Neural cell (in vitro differentiated cells): ENCODE measurements around the gene NECTIN2. TPM values are rescaled to one million over a fixed set of nuclear protein-coding genes. Genes with fewer than 3 reads are reported as not detected.

Experiments used
- H2AFZ ChIP-seq: fragments of 200-600, 300-800 bp; sonication (generic), shearing (Covaris generic); 2 replicates; pipeline ENCODE4 v1.6.0; 2014; ENCODE audit warnings: low read depth, mild to moderate bottlenecking, antibody characterized with exemption, low read length, moderate library complexity
- H3F3A ChIP-seq: fragments of 200-600 bp; shearing (Covaris generic); 2 replicates; pipeline ENCODE4 v1.6.1; 2016; ENCODE audit warnings: mild to moderate bottlenecking, moderate library complexity, mixed read lengths, antibody characterized with exemption, low read length; ENCODE audit not compliant: insufficient read depth, poor library complexity, severe bottlenecking
- H3K27ac ChIP-seq: fragments of 200-600, 300-800 bp; sonication (generic), shearing (Covaris generic); 2 replicates; pipeline ENCODE4 v1.5.1; 2014; ENCODE audit warnings: mild to moderate bottlenecking, low read length, moderate library complexity
- H3K27me3 ChIP-seq: fragments of 300-800, 200-600 bp; sonication (generic), shearing (Covaris generic); 2 replicates; pipeline ENCODE4 v1.6.0; 2014; ENCODE audit warnings: mild to moderate bottlenecking, low read depth, low read length, moderate library complexity; ENCODE audit not compliant: insufficient read depth
- H3K36me3 ChIP-seq: fragments of 300-800, 200-600 bp; sonication (generic), shearing (Covaris generic); 2 replicates; pipeline ENCODE4 v1.5.1; 2014; ENCODE audit warnings: mild to moderate bottlenecking, antibody characterized with exemption, low read length, moderate library complexity; ENCODE audit not compliant: insufficient read depth
- H3K4me2 ChIP-seq: fragments of 300-800, 200-600 bp; sonication (generic), shearing (Covaris generic); 2 replicates; pipeline ENCODE4 v1.6.0; 2014; ENCODE audit warnings: mild to moderate bottlenecking, low read length
- H3K4me3 ChIP-seq: fragments of 300-800, 200-600 bp; sonication (generic), shearing (Covaris generic); 2 replicates; pipeline ENCODE4 v1.5.1; 2014; ENCODE audit warnings: mild to moderate bottlenecking, low read length, moderate library complexity
- H3K79me2 ChIP-seq: fragments of 200-600 bp; shearing (Covaris generic); replicated peaks from 2 replicates; pipeline ENCODE4 v1.6.0; 2014; ENCODE audit warnings: mild to moderate bottlenecking, low read length, moderate library complexity; ENCODE audit not compliant: insufficient read depth
- H3K9ac ChIP-seq: fragments of 300-800, 200-600 bp; sonication (generic), shearing (Covaris generic); 2 replicates; pipeline ENCODE4 v1.6.1; 2016; ENCODE audit warnings: mild to moderate bottlenecking, low read length, mixed read lengths
- H3K9me2 ChIP-seq: fragments of 200-600 bp; shearing (Covaris generic); 2 replicates; pipeline ENCODE4 v1.6.1; 2016; ENCODE audit warnings: mild to moderate bottlenecking, low read length, mixed read lengths; ENCODE audit not compliant: insufficient read depth
- H3K9me3 ChIP-seq: fragments of 200-600, 300-800 bp; sonication (generic), shearing (Covaris generic); 2 replicates; pipeline ENCODE4 v1.6.1; 2016; ENCODE audit warnings: mild to moderate bottlenecking, mixed run types, low read length, moderate library complexity, mixed read lengths
- H4K20me1 ChIP-seq: fragments of 200-600 bp; shearing (Covaris generic); 2 replicates; pipeline ENCODE4 v1.6.1; 2016; ENCODE audit warnings: mild to moderate bottlenecking, mixed run types; ENCODE audit not compliant: insufficient read depth
- CTCF ChIP-seq: fragments of 450-650 bp; IDR thresholded peaks from 2 replicates; pipeline ENCODE4 v1.5.1; 2014; ENCODE audit warnings: antibody characterized with exemption, mild to moderate bottlenecking, moderate library complexity; ENCODE audit not compliant: poor library complexity, severe bottlenecking
- EP300 ChIP-seq: fragments of 450-650 bp; conservative IDR thresholded peaks from 2 replicates; pipeline ENCODE4 v1.6.1; 2014; ENCODE audit warnings: antibody characterized with exemption, mild to moderate bottlenecking, moderate library complexity; ENCODE audit not compliant: poor library complexity, severe bottlenecking
- EZH2 ChIP-seq: fragments of 200-600, 300-800 bp; shearing (Covaris generic), sonication (generic); IDR thresholded peaks from 2 replicates; pipeline ENCODE4 v1.6.1; 2014; ENCODE audit warnings: antibody characterized with exemption, low read length, borderline replicate concordance, mild to moderate bottlenecking; ENCODE audit not compliant: insufficient read depth, poor library complexity, severe bottlenecking
- MXI1 ChIP-seq: fragments of 450-650 bp; conservative IDR thresholded peaks from 2 replicates; pipeline ENCODE4 v1.6.1; 2014; ENCODE audit warnings: antibody characterized with exemption, mild to moderate bottlenecking; ENCODE audit not compliant: poor library complexity, severe bottlenecking
- POLR2AphosphoS5 ChIP-seq: IDR thresholded peaks from 2 replicates; pipeline ENCODE4 v1.6.1; 2012
- RAD21 ChIP-seq: fragments of 450-650 bp; conservative IDR thresholded peaks from 2 replicates; pipeline ENCODE4 v1.6.1; 2014; ENCODE audit warnings: antibody characterized with exemption, mild to moderate bottlenecking, moderate library complexity
- REST ChIP-seq: IDR thresholded peaks from 2 replicates; pipeline ENCODE4 v1.6.1; 2012; ENCODE audit warnings: borderline replicate concordance
- SMC3 ChIP-seq: fragments of 450-650 bp; conservative IDR thresholded peaks from 2 replicates; pipeline ENCODE4 v1.6.1; 2014; ENCODE audit warnings: antibody characterized with exemption, mild to moderate bottlenecking, moderate library complexity; ENCODE audit not compliant: poor library complexity
- TAF1 ChIP-seq: IDR thresholded peaks from 2 replicates; pipeline ENCODE4 v1.6.1; 2012; ENCODE audit warnings: low read depth
- polyA plus RNA-seq: library from polyadenylated mRNA; depleted of rRNA; stranded (reverse); fragments of >200 nt; gene quantifications from 2 replicates; pipeline ENCODE4 v1.2.3, GENCODE V29; 2014

The NECTIN2 gene
- polyA plus RNA-seq, 1 donor from 2014 or later, result 33.2 TPM

GRCh38 chr19:44851427-44851826 is 5.3 kb downstream of the NECTIN2 start:
- Histone ChIP-seq H3K9ac (no peak overlapping the region), H3K9me3 (no peaks in the 10 kb centered on the region), H3K36me3 (no peaks in the 10 kb centered on the region), H3K9me2 (no peaks in the 10 kb centered on the region), H3K4me2 (no peak overlapping the region), H3K4me3 (no peak overlapping the region), H3K27me3 (no peaks in the 10 kb centered on the region), H3F3A (no peaks in the 10 kb centered on the region), H3K79me2 (peaks cover 42% of the 10 kb centered on the region), H2AFZ (no peak overlapping the region), H4K20me1 (no peaks in the 10 kb centered on the region), H3K27ac (no peak overlapping the region)
- no peak for TF ChIP-seq REST
- TF ChIP-seq EZH2, result no peak
- TF ChIP-seq MXI1, result no peak
- TF ChIP-seq RAD21, result no peak
- no peak for TF ChIP-seq EP300
- no peak for TF ChIP-seq TAF1
- TF ChIP-seq CTCF, result no peak
- TF ChIP-seq SMC3, result no peak
- no peak for TF ChIP-seq POLR2AphosphoS5

GRCh38 chr19:44855606-44856005 is 9.5 kb downstream of the NECTIN2 start:
- Histone ChIP-seq H3K9me3 (no peaks in the 10 kb centered on the region), H3K27me3 (no peaks in the 10 kb centered on the region), H3K4me3 (no peak overlapping the region), H3K36me3 (no peaks in the 10 kb centered on the region), H3K9ac (no peak overlapping the region), H3K79me2 (peaks cover 23% of the 10 kb centered on the region), H4K20me1 (no peaks in the 10 kb centered on the region), H3K27ac (no peak overlapping the region), H3F3A (no peaks in the 10 kb centered on the region), H3K4me2 (no peak overlapping the region), H2AFZ (no peak overlapping the region), H3K9me2 (no peaks in the 10 kb centered on the region)
- TF ChIP-seq CTCF, result no peak
- no peak for TF ChIP-seq EP300
- no peak for TF ChIP-seq RAD21
- no peak for TF ChIP-seq SMC3
- TF ChIP-seq REST, result no peak
